Keratinocyte (primary cell): ENCODE data around the gene NOTUM. TPM values are rescaled to one million over a fixed set of nuclear protein-coding genes. Genes with fewer than 3 reads are reported as not detected.

Experiments used
- DNase-seq: peaks from one replicate; pipeline ENCODE4 v3.0.0-alpha.2; 2011; ENCODE audit warnings: low read depth, missing footprints, low spot score
- FAIRE-seq: peaks from 2 replicates; lab custom pipeline; 2011; peaks lifted over from hg19 to GRCh38; lab: Jason Lieb, UNC
- H2AFZ ChIP-seq: 2 replicates; pipeline ENCODE4 v1.6.0; 2012; ENCODE audit warnings: low read length, control low read depth, inconsistent platforms; ENCODE audit not compliant: control insufficient read depth
- H3K27ac ChIP-seq: 2 replicates; pipeline ENCODE4 v1.5.1; 2011; ENCODE audit warnings: low read length; ENCODE audit not compliant: control insufficient read depth, insufficient read depth
- H3K27me3 ChIP-seq: 3 replicates; pipeline ENCODE4 v1.6.0; 2011; ENCODE audit warnings: low read length; ENCODE audit not compliant: control insufficient read depth, insufficient read depth; ENCODE audit errors: extremely low read depth
- H3K36me3 ChIP-seq, 2 experiments: 2 replicates in 1 of 2; 3 replicates in 1 of 2; pipeline ENCODE4 v1.5.1; 2011; ENCODE audit warnings: low read length in 2 of 2, mild to moderate bottlenecking in 1 of 2; ENCODE audit not compliant: control insufficient read depth in 2 of 2, insufficient read depth in 2 of 2; ENCODE audit errors: extremely low read depth in 1 of 2
- H3K4me1 ChIP-seq: 3 replicates; pipeline ENCODE4 v1.5.1; 2011; ENCODE audit warnings: low read length; ENCODE audit not compliant: control insufficient read depth, insufficient read depth; ENCODE audit errors: extremely low read depth
- H3K4me2 ChIP-seq: 3 replicates; pipeline ENCODE4 v1.6.0; 2011; ENCODE audit warnings: low read depth, low read length; ENCODE audit not compliant: control insufficient read depth, insufficient read depth; ENCODE audit errors: extremely low read depth
- H3K4me3 ChIP-seq, 3 experiments: fragments of 200-600 bp in 1 of 3; sonication (generic) in 1 of 3; 2 replicates in 2 of 3; 3 replicates in 1 of 3; pipeline ENCODE4 v1.5.1; 2011 to 2016; ENCODE audit warnings: low read length in 3 of 3, mild to moderate bottlenecking in 3 of 3, control low read depth in 2 of 3, inconsistent platforms in 1 of 3, low read depth in 1 of 3, mixed read lengths in 1 of 3, mixed run types in 1 of 3, moderate library complexity in 1 of 3; ENCODE audit not compliant: control insufficient read depth in 2 of 3, insufficient read depth in 2 of 3; ENCODE audit errors: extremely low read depth in 1 of 3
- H3K79me2 ChIP-seq: 2 replicates; pipeline ENCODE4 v1.6.0; 2012; ENCODE audit warnings: low read length; ENCODE audit not compliant: control insufficient read depth, insufficient read depth
- H3K9ac ChIP-seq: 3 replicates; pipeline ENCODE4 v1.6.0; 2011; ENCODE audit warnings: low read length; ENCODE audit not compliant: control insufficient read depth, insufficient read depth; ENCODE audit errors: extremely low read depth
- H3K9me1 ChIP-seq: 3 replicates; pipeline ENCODE4 v1.6.0; 2011; ENCODE audit warnings: low read length; ENCODE audit not compliant: control insufficient read depth, insufficient read depth; ENCODE audit errors: extremely low read depth
- H3K9me3 ChIP-seq: 2 replicates; pipeline ENCODE4 v1.5.1; 2012; ENCODE audit warnings: low read depth, low read length; ENCODE audit not compliant: control insufficient read depth
- H4K20me1 ChIP-seq: 3 replicates; pipeline ENCODE4 v1.6.0; 2011; ENCODE audit warnings: low read length; ENCODE audit not compliant: control insufficient read depth, insufficient read depth; ENCODE audit errors: extremely low read depth
- CTCF ChIP-seq, 3 experiments: IDR thresholded peaks in 1 of 3; conservative IDR thresholded peaks in 1 of 3; optimal IDR thresholded peaks in 1 of 3; 2 replicates in 2 of 3; 3 replicates in 1 of 3; pipeline versions ENCODE3 to v1.5.1; 2011; ENCODE audit warnings: low read length in 3 of 3, mild to moderate bottlenecking in 3 of 3, moderate library complexity in 2 of 3, control low read depth in 1 of 3, inconsistent platforms in 1 of 3; ENCODE audit not compliant: insufficient read depth in 2 of 3; ENCODE audit errors: extremely low read depth in 1 of 3
- EZH2 ChIP-seq: IDR thresholded peaks from one replicate; pipeline ENCODE4 v1.6.1; 2012; ENCODE audit warnings: inconsistent platforms, mild to moderate bottlenecking, low read length, moderate library complexity
- dilution Hi-C: fragments of 300-500 bp; cut with MboI; formaldehyde crosslinking; loops from one replicate; pipeline ENCODE4 v1.7.0; 2020; ENCODE audit warnings: low sequenced_read_pairs; ENCODE audit not compliant: extremely low pct_ligation_motif_present
- polyA plus RNA-seq, 5 experiments: library from polyadenylated mRNA; depleted of rRNA in 3 of 5; stranded (reverse) in 3 of 5; stranded (forward) in 1 of 5; unstranded in 1 of 5; fragments of >200 nt; gene quantifications; 1 replicate in 1 of 5; 2 replicates in 3 of 5; 3 replicates in 1 of 5; pipeline versions ENCODE4 v1.2.1 to v1.2.3, GENCODE V29; 2011 to 2012; ENCODE audit warnings: missing spikeins in 2 of 5, low read depth in 1 of 5, low replicate concordance in 1 of 5

The NOTUM gene
- polyA plus RNA-seq, 1 donor (not counting 4 experiments of a cell fraction or from before 2014, with no cell fraction given): not detected

DNA sequence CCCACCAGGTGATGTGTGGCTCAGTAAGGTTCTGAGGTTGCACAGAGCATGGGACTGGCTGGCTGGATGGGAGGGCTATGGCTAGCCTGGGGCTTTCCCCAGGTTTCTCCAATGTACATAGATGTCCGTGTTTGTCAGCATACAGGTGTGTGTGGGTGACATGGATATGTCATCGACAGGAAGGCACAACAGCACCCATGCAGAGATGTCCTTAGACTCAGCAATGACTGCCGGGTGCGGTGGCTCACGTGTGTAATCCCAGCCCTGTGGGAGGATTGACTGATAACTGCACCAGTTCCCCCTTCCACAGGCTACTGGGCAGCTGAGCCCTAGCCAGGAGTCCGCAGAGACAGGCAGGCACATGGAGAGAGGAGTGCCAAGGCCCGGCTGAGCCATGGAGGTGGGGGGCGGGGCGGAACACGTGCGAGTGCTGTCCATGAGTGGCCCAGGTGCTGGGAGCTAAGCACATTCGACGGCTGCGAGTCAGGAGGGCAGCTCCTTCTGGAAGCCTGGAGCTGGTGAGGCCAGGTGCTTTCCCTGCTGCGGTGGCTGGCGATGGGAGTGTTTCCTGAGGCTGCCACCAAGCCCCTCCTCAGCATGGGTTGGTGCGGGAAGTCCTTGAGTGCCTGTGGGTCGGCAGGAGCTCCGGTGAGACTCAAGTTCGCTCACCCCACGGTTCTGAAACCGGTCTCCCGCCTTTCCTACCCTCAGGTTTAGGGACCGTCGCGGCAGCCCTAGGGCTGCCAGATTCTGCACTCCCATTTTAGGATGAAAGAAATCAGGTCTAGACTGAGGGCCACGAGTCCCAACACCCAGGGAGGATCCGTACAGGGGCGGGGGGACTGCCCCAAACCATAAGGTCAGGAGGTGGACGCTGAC is 15.6 kb upstream of the NOTUM start:
- no peaks in the 10 kb centered on the region for H3K9me3 ChIP-seq
- FAIRE-seq (no peak), DNase-seq (no peak)
- no peaks in the 10 kb centered on the region for H3K79me2 ChIP-seq
- H3K9me1 ChIP-seq: no peaks in the 10 kb centered on the region
- H3K4me2 ChIP-seq: peak overlapping the region; percentile 83
- TF ChIP-seq CTCF (optimal IDR thresholded peaks at IDR 0.05 in 1 of 3, IDR thresholded peaks at IDR 0.05 in 1 of 3, conservative IDR thresholded peaks at IDR 0.05 in 1 of 3; ENCODE audit: extremely low read depth in 1 of 3, insufficient read depth in 2 of 3, low read length in 3 of 3) (no peak), EZH2 (no peak)
- H3K4me1 ChIP-seq: peaks cover 14% of the 10 kb centered on the region
- dilution Hi-C loops: no loop called here
- H3K27me3 ChIP-seq: no peaks in the 10 kb centered on the region
- H4K20me1 ChIP-seq: no peaks in the 10 kb centered on the region
- peak overlapping the region; percentile 91 for H2AFZ ChIP-seq
- H3K4me3 ChIP-seq: peak overlapping the region; percentile 63 to 87 (median 83)
- no peaks in the 10 kb centered on the region for H3K36me3 ChIP-seq
- H3K27ac ChIP-seq: peak overlapping the region; percentile 60
- H3K9ac ChIP-seq: peak overlapping the region; percentile 86

DNA sequence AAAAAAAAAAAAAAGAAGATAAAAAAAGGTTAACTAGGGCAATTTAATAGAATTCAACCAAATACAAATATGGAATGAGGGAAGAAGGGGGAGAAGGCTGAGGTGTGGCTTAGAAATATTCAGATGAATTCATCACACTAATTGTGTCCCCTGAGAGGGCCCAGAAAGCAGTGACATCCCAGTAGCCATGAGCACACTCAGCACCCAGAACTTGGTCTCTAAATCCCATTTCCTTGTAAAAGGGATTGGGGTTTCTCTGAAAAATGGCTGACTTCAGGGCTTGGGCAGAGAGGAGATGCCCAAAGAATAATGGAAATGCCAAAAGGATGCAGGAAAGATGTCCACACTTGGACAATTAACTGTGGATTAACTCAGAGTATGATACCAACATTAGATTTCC is 12.4 kb upstream of the NOTUM start:
- peaks cover 12% of the 10 kb centered on the region for H3K27me3 ChIP-seq
- no peak for DNase-seq
- H3K4me2 ChIP-seq: no peak overlapping the region
- TF ChIP-seq CTCF (optimal IDR thresholded peaks at IDR 0.05 in 1 of 3, IDR thresholded peaks at IDR 0.05 in 1 of 3, conservative IDR thresholded peaks at IDR 0.05 in 1 of 3; ENCODE audit: extremely low read depth in 1 of 3, insufficient read depth in 2 of 3, low read length in 3 of 3) (no peak), EZH2 (no peak)
- H3K9me1 ChIP-seq: no peaks in the 10 kb centered on the region
- no peaks in the 10 kb centered on the region for H4K20me1 ChIP-seq
- no peak overlapping the region for H3K9ac ChIP-seq
- H3K27ac ChIP-seq: no peak overlapping the region
- dilution Hi-C loops: no loop called here
- H3K4me1 ChIP-seq: peaks cover 4% of the 10 kb centered on the region
- H2AFZ ChIP-seq: no peak overlapping the region
- H3K79me2 ChIP-seq: no peaks in the 10 kb centered on the region
- no peaks in the 10 kb centered on the region for H3K36me3 ChIP-seq
- no peak overlapping the region for H3K4me3 ChIP-seq
- no peak for FAIRE-seq
- no peaks in the 10 kb centered on the region for H3K9me3 ChIP-seq
